ENCODE results near the gene RNF11.

DNA sequence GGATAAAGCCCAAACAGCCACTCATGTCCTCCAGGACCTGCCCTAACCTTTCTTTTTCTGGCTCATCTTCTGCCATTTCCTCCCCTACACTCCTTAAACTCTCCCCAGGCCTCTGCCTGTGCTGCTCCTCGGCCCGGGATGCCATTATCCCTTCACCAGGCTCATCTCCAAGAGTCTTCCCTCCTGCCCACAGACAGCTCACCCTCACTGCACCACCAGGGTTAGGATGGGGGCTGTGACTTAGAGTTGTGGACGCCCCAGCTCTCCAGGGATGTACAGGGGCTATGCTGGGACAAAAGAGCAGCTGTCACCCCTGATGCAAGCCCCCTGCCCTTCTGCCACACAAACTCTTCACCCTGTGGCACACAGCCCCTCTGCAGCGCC, 62.2 kb downstream of the RNF11 start:
- TF ChIP-seq, protein P1, sequence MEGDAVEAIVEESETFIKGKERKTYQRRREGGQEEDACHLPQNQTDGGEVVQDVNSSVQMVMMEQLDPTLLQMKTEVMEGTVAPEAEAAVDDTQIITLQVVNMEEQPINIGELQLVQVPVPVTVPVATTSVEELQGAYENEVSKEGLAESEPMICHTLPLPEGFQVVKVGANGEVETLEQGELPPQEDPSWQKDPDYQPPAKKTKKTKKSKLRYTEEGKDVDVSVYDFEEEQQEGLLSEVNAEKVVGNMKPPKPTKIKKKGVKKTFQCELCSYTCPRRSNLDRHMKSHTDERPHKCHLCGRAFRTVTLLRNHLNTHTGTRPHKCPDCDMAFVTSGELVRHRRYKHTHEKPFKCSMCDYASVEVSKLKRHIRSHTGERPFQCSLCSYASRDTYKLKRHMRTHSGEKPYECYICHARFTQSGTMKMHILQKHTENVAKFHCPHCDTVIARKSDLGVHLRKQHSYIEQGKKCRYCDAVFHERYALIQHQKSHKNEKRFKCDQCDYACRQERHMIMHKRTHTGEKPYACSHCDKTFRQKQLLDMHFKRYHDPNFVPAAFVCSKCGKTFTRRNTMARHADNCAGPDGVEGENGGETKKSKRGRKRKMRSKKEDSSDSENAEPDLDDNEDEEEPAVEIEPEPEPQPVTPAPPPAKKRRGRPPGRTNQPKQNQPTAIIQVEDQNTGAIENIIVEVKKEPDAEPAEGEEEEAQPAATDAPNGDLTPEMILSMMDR (IDR thresholded peaks at IDR 0.05): no peak
- no peak for TF ChIP-seq POLR2A (IDR thresholded peaks at IDR 0.05)

Measured in esophagus squamous epithelium (tissue), 4 donors.